ENCODE data around the gene CRX. TPM values are rescaled to one million over a fixed set of nuclear protein-coding genes. Genes with fewer than 3 reads are reported as not detected.
"Not testable (repeated sequence)": the region's sequence is repeated elsewhere in the genome, so short reads cannot be mapped to it uniquely, and the experiment has no call there.

CRX gene
- total RNA-seq, 2 donors from 2014 or later: 0.34 TPM; not detected in 1

- 92% methylated on average over 5 of the region's 5 CpGs for WGBS
- DNase-seq (ENCODE audit: low spot score): no peak
- H3K4me3 ChIP-seq: no peak overlapping the region
- H3K36me3 ChIP-seq: no peaks in the 10 kb centered on the region
- no peaks in the 10 kb centered on the region for H3K27me3 ChIP-seq (replicated peaks; ENCODE audit: insufficient read depth)
- H3K4me1 ChIP-seq (replicated peaks): no peaks in the 10 kb centered on the region
- TF ChIP-seq, protein P1, sequence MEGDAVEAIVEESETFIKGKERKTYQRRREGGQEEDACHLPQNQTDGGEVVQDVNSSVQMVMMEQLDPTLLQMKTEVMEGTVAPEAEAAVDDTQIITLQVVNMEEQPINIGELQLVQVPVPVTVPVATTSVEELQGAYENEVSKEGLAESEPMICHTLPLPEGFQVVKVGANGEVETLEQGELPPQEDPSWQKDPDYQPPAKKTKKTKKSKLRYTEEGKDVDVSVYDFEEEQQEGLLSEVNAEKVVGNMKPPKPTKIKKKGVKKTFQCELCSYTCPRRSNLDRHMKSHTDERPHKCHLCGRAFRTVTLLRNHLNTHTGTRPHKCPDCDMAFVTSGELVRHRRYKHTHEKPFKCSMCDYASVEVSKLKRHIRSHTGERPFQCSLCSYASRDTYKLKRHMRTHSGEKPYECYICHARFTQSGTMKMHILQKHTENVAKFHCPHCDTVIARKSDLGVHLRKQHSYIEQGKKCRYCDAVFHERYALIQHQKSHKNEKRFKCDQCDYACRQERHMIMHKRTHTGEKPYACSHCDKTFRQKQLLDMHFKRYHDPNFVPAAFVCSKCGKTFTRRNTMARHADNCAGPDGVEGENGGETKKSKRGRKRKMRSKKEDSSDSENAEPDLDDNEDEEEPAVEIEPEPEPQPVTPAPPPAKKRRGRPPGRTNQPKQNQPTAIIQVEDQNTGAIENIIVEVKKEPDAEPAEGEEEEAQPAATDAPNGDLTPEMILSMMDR (IDR thresholded peaks at IDR 0.05): no peak
- no peak for TF ChIP-seq POLR2AphosphoS5 (IDR thresholded peaks at IDR 0.05)
- TF ChIP-seq POLR2A (IDR thresholded peaks at IDR 0.05): no peak
- no peak overlapping the region for H3K27ac ChIP-seq
- H3K9me3 ChIP-seq: no peaks in the 10 kb centered on the region
- intact Hi-C loops (cut with DNase I): loop anchor here (10.0 kb wide), 1 partner anchor 47 kb away; no protein-coding TSS in a partner anchor
Observed at GRCh38 chr19:47861630-47862029, 39.9 kb downstream of the CRX start.

DNA sequence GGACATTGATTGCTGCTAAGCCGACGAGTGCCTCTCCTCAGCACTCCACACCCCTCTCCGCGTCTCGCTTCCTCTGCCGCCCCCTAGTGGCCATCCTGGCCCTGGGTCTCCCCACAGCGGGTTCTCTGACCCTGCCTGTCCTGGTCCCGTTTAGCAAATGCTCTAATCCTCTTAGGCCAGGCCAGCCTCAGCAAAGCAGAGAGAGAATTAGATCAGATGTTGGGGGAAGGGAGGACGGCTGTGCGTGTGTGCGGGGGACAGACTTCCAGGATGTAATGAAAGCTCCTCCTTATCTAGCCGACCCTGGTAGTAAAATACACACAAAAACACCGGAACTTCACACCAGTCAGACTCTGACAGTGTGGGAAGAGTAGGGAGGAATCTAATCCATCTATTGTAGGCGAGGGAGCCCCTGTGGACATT is 41.8 kb downstream of the CRX start:
- intact Hi-C loops (cut with DNase I): loop anchor here (10.0 kb wide), 1 partner anchor 49 kb away; no protein-coding TSS in a partner anchor
- no peak overlapping the region for H3K27ac ChIP-seq

DNA sequence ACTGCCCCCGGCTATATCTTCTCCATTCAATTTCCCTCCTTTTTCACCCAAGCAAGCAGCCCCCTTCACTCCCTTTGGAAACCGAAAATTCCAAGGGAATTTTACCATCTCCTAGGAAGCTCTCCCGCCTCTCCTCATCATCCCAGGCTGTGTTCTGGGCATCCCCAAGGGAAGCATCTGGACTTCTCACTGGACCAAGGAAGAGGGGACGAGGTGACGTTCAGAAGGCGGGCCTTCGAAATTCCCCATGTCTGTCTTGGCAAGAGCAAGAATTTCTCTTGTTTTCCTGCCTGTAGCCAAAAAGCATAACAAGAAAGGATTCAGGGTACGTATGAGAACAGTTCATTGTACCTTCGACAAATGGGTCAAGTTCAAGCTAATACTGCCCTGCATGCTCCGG is 43.4 kb downstream of the CRX start:
- intact Hi-C loops (cut with DNase I): loop anchor here (10.0 kb wide), 1 partner anchor 50 kb away; no protein-coding TSS in a partner anchor
- no peaks in the 10 kb centered on the region for H3K4me1 ChIP-seq (replicated peaks)
- H3K27ac ChIP-seq: no peak overlapping the region
- no peaks in the 10 kb centered on the region for H3K36me3 ChIP-seq
- H3K27me3 ChIP-seq (replicated peaks; ENCODE audit: insufficient read depth): no peaks in the 10 kb centered on the region
- no peak overlapping the region for H3K4me3 ChIP-seq
- 55% methylated on average over 10 of the region's 10 CpGs for WGBS
- H3K9me3 ChIP-seq: no peaks in the 10 kb centered on the region
- TF ChIP-seq, protein P1 (IDR thresholded peaks at IDR 0.05): no peak
- TF ChIP-seq POLR2AphosphoS5 (IDR thresholded peaks at IDR 0.05): no peak
- TF ChIP-seq POLR2A (IDR thresholded peaks at IDR 0.05): no peak
- DNase-seq (ENCODE audit: low spot score): no peak

More for the DNA sequence above, 41.8 kb downstream of the CRX start:
- Histone ChIP-seq H3K4me1 (replicated peaks) (no peaks in the 10 kb centered on the region), H3K4me3 (no peak overlapping the region), H3K27me3 (replicated peaks; ENCODE audit: insufficient read depth) (no peaks in the 10 kb centered on the region), H3K36me3 (no peaks in the 10 kb centered on the region), H3K9me3 (no peaks in the 10 kb centered on the region)
- no peak for TF ChIP-seq POLR2A (IDR thresholded peaks at IDR 0.05)
- no peak for TF ChIP-seq POLR2AphosphoS5 (IDR thresholded peaks at IDR 0.05)
- TF ChIP-seq, protein P1 (IDR thresholded peaks at IDR 0.05): peak; percentile 64 to 76 (median 73)
- DNase-seq (ENCODE audit: low spot score): peak; percentile 54
- 16% methylated on average over 14 of the region's 14 CpGs for WGBS

GRCh38 chr19:47878906-47879305 is 57.2 kb downstream of the CRX start:
- TF ChIP-seq, protein P1 (IDR thresholded peaks at IDR 0.05): no peak
- no peak for TF ChIP-seq POLR2A (IDR thresholded peaks at IDR 0.05)
- no peak for TF ChIP-seq POLR2AphosphoS5 (IDR thresholded peaks at IDR 0.05)
- Histone ChIP-seq H3K27ac (no peak overlapping the region), H3K4me3 (no peak overlapping the region), H3K36me3 (no peaks in the 10 kb centered on the region), H3K4me1 (replicated peaks) (no peaks in the 10 kb centered on the region), H3K9me3 (no peaks in the 10 kb centered on the region), H3K27me3 (replicated peaks; ENCODE audit: insufficient read depth) (no peaks in the 10 kb centered on the region)
- WGBS: 71% methylated on average over 4 of the region's 4 CpGs
- intact Hi-C loops (cut with DNase I): no loop called here
- no peak for DNase-seq (ENCODE audit: low spot score)

DNA sequence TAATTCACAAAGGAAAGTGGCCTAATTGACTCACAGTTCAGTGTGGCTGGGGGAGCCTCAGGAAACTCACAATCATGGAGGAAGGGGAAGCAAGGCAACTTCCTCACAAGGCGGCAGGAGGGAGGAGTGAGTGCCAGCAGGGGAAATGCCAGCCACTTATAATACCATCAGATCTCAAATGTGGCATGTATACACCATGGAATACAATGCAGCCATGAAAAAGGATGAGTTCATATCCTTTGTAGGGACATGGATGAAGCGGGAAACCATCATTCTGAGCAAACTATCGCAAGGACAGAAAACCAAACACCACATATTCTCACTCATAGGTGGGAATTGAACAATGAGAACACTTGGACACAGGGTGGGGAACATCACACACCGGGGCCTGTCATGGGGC is 57.6 kb downstream of the CRX start:
- H3K27ac ChIP-seq; H3K27me3 ChIP-seq (replicated peaks; ENCODE audit: insufficient read depth); H3K4me3 ChIP-seq; H3K36me3 ChIP-seq; H3K9me3 ChIP-seq; intact Hi-C loops (cut with DNase I); H3K4me1 ChIP-seq (replicated peaks); DNase-seq (ENCODE audit: low spot score): not testable (repeated sequence)
- WGBS: 72% methylated on average over 4 of the region's 4 CpGs

Data from prostate gland (tissue), 2 donors.